Neutrophil (primary cell): ENCODE data around the gene GALNT13.

ENCODE experiments used
- H3K27ac ChIP-seq: fragments of 200-600 bp; sonication (generic); 2 replicates; pipeline ENCODE4 v1.5.1; 2016; ENCODE audit warnings: mild to moderate bottlenecking, moderate library complexity
- H3K27me3 ChIP-seq: fragments of 200-600 bp; sonication (generic); 2 replicates; pipeline ENCODE4 v1.6.0; 2016; ENCODE audit warnings: mild to moderate bottlenecking
- H3K36me3 ChIP-seq: fragments of 200-600 bp; sonication (generic); 2 replicates; pipeline ENCODE4 v1.5.1; 2017
- H3K4me1 ChIP-seq, 2 experiments: fragments of 200-600 bp in 1 of 2; sonication (generic) in 1 of 2; 1 replicate in 1 of 2; 2 replicates in 1 of 2; pipeline versions ENCODE4 v1.5.1 to v1.6.1; 2013 to 2016; ENCODE audit warnings: low read depth in 1 of 2, low read length in 1 of 2, mild to moderate bottlenecking in 1 of 2, moderate library complexity in 1 of 2; ENCODE audit not compliant: control insufficient read depth in 1 of 2, insufficient read depth in 1 of 2
- H3K4me3 ChIP-seq, 2 experiments: fragments of 200-600 bp in 1 of 2; sonication (generic) in 1 of 2; 1 replicate in 1 of 2; 2 replicates in 1 of 2; pipeline ENCODE4 v1.5.1; 2013 to 2016; ENCODE audit warnings: low read depth in 1 of 2, low read length in 1 of 2, mild to moderate bottlenecking in 1 of 2, moderate library complexity in 1 of 2
- H3K9me3 ChIP-seq: fragments of 200-600 bp; sonication (generic); 2 replicates; pipeline ENCODE4 v1.5.1; 2016
- CTCF ChIP-seq: fragments of 200-600 bp; sonication (generic); IDR thresholded peaks from 2 replicates; pipeline ENCODE4 v1.5.1; 2016; ENCODE audit warnings: antibody characterized with exemption

Gene GALNT13

GRCh38 chr2:153912798-153913396 is 41.2 kb downstream of the GALNT13 start:
- H3K9me3 ChIP-seq: no peaks in the 10 kb centered on the region
- H3K27ac ChIP-seq: no peak overlapping the region
- no peak overlapping the region for H3K4me3 ChIP-seq
- H3K4me1 ChIP-seq: no peaks in the 10 kb centered on the region
- TF ChIP-seq CTCF: no peak
- no peaks in the 10 kb centered on the region for H3K36me3 ChIP-seq
- H3K27me3 ChIP-seq: no peaks in the 10 kb centered on the region

GRCh38 chr2:153917570-153917969 is 45.8 kb downstream of the GALNT13 start:
- Histone ChIP-seq H3K27ac (no peak overlapping the region), H3K4me1 (no peaks in the 10 kb centered on the region), H3K27me3 (no peaks in the 10 kb centered on the region), H3K9me3 (no peaks in the 10 kb centered on the region), H3K36me3 (no peaks in the 10 kb centered on the region), H3K4me3 (no peak overlapping the region)
- TF ChIP-seq CTCF: no peak

GRCh38 chr2:153935511-153935910 is 63.8 kb downstream of the GALNT13 start:
- Histone ChIP-seq H3K27me3 (no peaks in the 10 kb centered on the region), H3K9me3 (no peaks in the 10 kb centered on the region), H3K4me3 (no peak overlapping the region), H3K36me3 (no peaks in the 10 kb centered on the region), H3K27ac (no peak overlapping the region), H3K4me1 (no peaks in the 10 kb centered on the region)
- no peak for TF ChIP-seq CTCF

GRCh38 chr2:153939124-153939796 is 67.5 kb downstream of the GALNT13 start:
- Histone ChIP-seq H3K9me3 (no peaks in the 10 kb centered on the region), H3K27me3 (no peaks in the 10 kb centered on the region), H3K27ac (no peak overlapping the region), H3K36me3 (no peaks in the 10 kb centered on the region), H3K4me3 (no peak overlapping the region), H3K4me1 (no peaks in the 10 kb centered on the region)
- TF ChIP-seq CTCF: no peak

GRCh38 chr2:153940511-153940910 is 68.8 kb downstream of the GALNT13 start:
- no peaks in the 10 kb centered on the region for H3K27me3 ChIP-seq
- no peak overlapping the region for H3K4me3 ChIP-seq
- H3K27ac ChIP-seq: no peak overlapping the region
- H3K9me3 ChIP-seq: no peaks in the 10 kb centered on the region
- TF ChIP-seq CTCF: no peak
- H3K36me3 ChIP-seq: no peaks in the 10 kb centered on the region
- no peaks in the 10 kb centered on the region for H3K4me1 ChIP-seq
